HTR-8/SVneo (cell line): Measurements from ENCODE around the gene TUBB8B.
"Not testable (repeated sequence)": the region's sequence is repeated elsewhere in the genome, so short reads cannot be mapped to it uniquely, and the experiment has no call there.

Experiments used
- DNase-seq: peaks from one replicate; pipeline ENCODE4 v3.0.0; 2011; ENCODE audit warnings: low spot score, mixed read lengths; ENCODE audit not compliant: insufficient read length
- FAIRE-seq: peaks from 2 replicates; lab custom pipeline; 2011; peaks lifted over from hg19 to GRCh38; lab: Jason Lieb, UNC

The TUBB8B gene

GRCh38 chr18:49176-49665 is at the start of gene TUBB8B:
TUBB8B (minus strand) TSS chr18:49615; CDS start chr18:49557, 58 bp downstream.
- not testable (repeated sequence) for FAIRE-seq, DNase-seq

- DNase-seq, FAIRE-seq: not testable (repeated sequence)
Measured at GRCh38 chr18:97252-97914, 48.0 kb upstream of the TUBB8B start.

- DNase-seq, FAIRE-seq: not testable (repeated sequence)
Measured at GRCh38 chr18:96767-97131, 47.3 kb upstream of the TUBB8B start.

GRCh38 chr18:96101-96766 is 46.8 kb upstream of the TUBB8B start:
- not testable (repeated sequence) for DNase-seq, FAIRE-seq

DNA sequence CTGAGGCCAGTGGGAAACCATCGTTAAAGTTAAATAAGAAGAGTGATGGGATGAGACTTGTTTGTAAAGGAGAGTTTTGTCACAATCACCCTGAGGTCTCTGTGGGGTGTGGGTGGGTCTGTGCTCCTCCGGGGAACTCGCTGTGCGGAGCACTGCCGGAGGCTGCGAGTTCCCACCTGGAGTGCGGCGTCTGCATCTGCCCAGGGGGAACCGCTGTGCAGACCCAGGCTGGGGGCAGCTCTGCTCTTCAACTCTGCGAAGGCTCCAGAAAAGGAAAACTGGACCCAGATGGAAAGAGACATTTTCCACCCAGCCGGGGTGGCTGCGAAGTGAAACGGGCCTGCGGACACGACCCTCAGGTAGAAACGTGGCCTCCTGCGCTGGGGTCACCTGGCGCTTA is 46.2 kb upstream of the TUBB8B start:
- not testable (repeated sequence) for DNase-seq, FAIRE-seq

DNA sequence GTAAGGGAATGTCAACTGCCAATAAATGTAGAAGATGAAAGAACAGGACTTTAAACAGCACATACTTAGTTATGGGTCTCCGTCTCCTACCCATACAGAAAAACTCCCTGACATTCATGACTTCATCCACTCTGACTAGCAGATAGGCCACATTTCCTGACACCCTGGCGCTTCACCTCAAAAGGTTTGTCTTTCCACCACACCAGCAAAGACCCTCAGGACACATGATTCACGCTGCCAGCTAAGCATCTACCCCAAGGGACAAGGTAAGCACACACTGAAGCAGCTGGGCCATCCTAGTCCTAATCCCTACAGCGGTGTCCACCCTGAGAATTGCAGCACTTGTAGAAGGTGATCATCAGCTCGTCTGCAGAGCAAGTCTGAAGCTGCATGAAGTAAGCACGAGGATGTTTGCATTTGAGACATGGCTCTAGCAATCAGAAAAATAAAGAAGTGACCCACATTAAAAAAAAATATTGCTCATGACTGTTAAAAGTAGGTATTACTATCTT is 44.5 kb upstream of the TUBB8B start:
- not testable (repeated sequence) for DNase-seq, FAIRE-seq

DNA sequence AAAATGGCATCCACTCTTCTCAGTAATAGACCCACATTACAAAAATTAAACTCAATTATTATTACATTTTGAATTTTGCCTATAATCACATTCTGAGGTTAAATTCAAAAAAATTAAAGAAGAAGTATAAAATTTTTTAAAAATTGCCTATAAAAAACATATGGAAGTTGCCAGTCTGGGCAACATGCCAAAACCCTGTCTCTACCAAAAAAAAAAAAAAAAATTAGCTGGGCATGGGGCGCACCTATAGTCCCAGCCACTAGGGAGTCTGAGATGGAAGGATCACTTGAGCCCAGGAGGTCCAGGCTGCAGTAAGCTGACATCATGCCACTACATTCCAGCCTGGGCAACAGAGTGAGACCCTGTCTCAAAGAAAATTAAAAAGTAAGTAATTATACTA is 42.1 kb upstream of the TUBB8B start:
- FAIRE-seq = not testable (repeated sequence)

DNA sequence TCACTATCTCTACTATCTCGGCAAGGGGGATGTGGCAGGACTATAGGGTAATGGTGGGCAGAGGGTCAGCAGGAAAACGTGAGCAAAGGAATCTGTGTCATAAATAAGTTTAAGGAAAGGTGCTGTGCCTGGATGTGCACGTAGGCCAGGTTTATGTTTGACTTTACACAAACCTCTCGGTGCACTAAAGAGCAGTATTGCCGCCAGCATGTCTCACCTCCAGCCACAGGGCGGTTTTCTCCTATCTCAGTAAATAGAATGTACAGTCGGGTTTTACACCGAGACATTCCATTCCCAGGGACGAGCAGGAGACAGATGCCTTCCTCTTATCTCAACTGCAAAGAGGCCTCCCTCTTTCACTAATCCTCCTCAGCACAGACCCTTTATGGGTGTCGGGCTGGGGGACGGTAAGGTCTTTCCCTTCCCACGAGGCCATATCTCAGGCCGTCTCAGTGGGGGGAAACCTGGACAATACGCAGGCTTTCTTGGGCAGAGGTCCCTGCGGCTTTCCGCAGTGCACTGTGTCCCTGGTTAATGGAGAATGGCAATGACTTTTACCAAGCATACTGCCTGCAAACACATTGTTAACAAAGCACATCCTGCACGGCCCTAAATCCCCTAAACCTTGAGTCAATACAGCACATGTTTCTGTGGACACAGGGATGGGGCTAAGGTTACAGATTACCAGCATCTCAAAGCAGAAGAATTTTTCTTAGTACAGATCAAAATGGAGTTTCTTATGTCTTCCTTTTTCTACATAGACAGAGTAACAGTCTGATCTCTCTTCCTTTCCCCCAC is 41.2 kb upstream of the TUBB8B start:
- FAIRE-seq, DNase-seq: not testable (repeated sequence)

More for the DNA sequence above, 42.1 kb upstream of the TUBB8B start:
- not testable (repeated sequence) for DNase-seq

DNA sequence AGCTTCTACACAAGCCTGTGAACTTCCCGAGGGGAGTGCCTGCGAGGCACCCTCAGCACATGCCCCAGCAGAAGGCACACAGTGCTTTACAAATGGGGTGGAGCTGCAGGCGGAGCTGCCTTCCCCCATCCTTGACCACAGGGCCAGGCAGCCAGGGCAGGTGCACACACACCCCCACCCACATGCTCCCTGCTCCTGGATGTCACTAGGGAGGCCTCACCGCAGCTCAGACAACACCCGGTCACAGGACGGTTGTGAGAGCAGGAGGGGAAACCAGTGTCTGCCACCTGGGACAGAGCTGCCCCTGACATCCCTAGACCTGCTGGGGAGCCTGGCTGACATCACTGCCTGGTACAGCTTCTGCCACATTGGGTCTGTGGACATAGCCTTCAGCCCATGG is 39.7 kb upstream of the TUBB8B start:
- not testable (repeated sequence) for FAIRE-seq, DNase-seq

DNA sequence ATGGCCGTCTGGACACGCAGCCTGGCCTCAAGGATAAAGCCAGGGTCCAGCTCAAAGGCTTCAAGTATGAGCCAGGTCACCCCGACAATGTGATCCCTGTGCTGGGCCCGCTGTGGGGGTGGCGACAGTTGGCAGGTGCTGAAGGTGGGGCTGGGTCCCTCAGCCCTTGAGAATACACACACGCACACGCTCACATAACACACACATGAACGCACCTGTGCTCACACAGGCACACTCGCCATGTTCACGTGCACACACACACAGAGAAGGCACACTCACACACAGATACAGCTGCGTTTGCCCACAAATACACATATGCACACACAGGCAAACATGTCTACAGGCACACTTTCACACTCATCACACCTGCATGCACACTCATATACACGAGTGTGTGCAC is 35.4 kb upstream of the TUBB8B start:
- not testable (repeated sequence) for DNase-seq, FAIRE-seq

DNA sequence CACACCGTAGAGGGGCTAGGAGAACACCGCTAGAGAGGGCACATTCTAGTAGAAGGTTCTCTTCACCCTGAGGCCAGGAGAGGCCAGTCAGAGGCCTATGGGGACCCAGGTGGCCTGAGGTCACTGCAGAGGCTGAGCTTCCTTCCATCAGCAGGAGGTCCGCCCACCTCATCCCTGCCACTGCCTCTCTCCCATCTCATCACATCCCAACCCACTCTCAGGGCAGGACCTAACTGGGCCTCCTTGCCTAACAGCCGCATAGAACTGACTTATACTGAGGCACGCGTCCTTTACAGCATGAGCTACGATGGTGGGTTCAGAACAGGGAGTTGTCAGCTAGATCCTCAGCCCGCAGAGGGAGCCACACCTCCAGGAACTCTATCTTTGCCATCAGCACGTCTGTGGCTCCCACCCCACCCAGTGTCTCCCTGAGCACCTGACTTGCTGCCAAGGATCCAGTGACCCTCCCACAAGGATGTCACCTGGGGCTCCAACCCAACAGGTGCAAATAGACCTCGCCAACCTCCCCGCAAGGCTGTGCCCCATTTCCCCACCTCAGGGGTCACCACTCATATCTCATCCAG is 33.3 kb upstream of the TUBB8B start:
- not testable (repeated sequence) for DNase-seq, FAIRE-seq

- not testable (repeated sequence) for DNase-seq
- FAIRE-seq = peak; percentile 93
Measured at GRCh38 chr18:80881-81280, 31.5 kb upstream of the TUBB8B start.

GRCh38 chr18:80202-80601 is 30.8 kb upstream of the TUBB8B start:
- not testable (repeated sequence) for FAIRE-seq, DNase-seq

DNA sequence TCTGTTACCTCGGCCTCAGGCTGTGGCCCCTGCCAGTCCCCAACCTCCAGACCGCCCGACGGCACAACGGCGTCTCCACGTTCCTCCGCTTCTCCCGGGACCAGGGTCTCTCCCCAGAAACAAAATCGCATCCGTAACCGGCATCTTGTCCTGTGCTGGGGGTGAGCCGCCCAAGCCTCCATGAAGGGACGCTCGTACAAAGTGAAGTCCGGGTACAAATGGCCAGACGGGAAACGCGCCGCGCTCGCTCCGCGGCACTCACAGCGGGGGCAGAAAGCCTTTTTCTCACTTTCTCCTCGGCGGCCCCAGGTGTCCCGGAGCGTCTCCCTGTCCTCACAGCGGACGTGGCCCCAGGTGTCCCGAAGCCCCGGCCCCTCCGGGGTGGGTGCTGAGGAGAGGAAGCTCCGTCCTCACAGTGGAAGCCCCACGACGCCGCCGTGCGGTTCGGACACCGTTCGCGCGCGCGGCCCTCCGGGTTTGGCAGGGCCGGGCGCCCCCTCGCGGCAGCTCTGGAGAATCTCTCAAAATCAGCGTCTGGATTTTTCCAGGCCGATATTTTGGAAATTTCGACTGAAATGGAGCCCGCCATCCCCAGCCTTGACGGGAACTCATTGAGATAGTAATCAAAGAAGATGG is 26.2 kb upstream of the TUBB8B start:
- DNase-seq, FAIRE-seq: not testable (repeated sequence)

DNA sequence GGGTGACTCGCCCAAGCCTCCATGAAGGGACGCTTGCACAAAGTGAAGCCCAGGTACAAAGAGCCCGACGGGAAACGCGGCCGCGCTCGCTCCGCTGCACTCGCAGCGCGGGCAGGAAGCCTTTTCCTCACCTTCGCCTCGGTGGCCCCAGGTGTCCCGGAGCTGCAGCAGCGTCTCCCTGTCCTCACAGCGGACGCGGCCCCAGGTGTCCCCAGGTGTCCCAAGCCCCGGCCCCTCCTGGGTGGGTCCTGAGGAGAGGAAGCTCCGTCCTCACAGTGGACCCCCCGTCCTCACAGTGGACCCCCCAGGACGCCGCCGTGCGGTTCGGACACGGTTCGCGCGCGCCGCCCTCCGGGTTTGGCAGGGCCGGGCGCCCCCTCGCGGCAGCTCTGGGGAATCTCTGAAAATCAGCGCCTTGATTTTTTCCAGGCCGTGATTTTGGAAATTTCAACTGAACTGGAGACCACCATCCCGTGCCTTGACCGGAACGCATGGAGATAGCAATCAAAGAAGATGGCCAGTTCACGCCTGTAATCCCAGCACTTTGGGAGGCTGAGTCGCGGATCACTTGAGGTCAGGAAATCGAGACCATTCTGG is 23.9 kb upstream of the TUBB8B start:
- not testable (repeated sequence) for DNase-seq, FAIRE-seq

DNA sequence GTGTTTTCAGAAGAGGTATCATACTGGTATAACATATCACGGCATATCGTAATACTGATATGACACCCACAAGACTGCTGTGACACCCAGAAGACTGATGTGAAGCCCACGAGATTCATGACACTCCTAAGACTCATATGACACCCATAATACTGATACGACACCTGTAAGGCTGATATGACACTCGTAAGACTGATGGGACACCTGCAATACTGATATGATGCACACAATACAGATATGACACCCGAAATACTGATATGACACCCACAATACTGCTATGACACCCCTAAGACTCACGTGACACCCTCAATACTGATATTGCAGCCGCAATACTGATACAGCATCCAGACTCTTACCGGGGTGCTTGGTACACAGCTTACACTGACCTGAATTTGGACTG is 18.3 kb upstream of the TUBB8B start:
- FAIRE-seq, DNase-seq: not testable (repeated sequence)

DNA sequence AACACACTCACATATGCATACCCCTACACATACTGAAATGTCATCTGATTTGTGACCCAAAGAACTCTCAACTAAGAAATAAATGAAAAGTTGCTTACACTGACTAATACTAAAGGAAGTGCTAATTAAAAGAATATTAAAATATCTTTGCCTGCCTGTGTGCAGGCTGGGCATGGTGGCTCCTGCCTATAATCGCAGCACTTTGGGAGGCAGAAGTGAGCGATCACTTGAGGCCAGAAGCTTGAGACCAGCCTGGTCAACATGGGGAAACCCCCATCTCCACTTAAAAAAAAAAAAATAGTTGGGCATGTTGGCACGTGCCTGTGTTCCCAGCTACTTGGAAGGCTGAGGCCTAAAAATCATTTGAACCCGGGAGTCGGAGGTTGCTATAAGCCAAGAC is 14.9 kb upstream of the TUBB8B start:
- not testable (repeated sequence) for FAIRE-seq, DNase-seq

DNA sequence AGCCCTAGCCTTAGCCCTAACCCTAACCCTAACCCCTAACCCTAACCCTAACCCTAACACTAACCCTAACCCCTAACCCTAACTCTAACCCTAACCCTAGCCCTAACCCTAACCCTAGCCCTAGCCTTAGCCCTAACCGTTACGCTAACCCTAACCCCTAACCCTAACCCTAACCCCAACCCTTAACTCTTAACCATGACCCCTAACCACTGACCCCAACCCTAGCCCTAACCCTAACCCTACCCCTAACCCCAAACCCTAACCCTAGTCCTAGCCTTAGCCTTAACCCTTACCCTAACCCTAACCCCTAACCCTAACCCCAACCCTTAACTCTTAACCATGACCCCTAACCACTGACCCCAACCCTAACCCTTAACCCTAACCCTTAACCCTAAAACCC is 14.2 kb upstream of the TUBB8B start:
- DNase-seq = not testable (repeated sequence)

GRCh38 chr18:54388-54787 is 5.0 kb upstream of the TUBB8B start:
- not testable (repeated sequence) for FAIRE-seq

More for the DNA sequence above, 14.2 kb upstream of the TUBB8B start:
- not testable (repeated sequence) for FAIRE-seq

More at GRCh38 chr18:54388-54787, 5.0 kb upstream of the TUBB8B start:
- not testable (repeated sequence) for DNase-seq
